ENCODE measurements around the gene MYOF. TPM values are rescaled to one million over a fixed set of nuclear protein-coding genes. Genes with fewer than 3 reads are reported as not detected.

The MYOF gene
- total and polyA plus RNA-seq, 10 of the 15 experiments (the other 5 are each of a cell fraction or from before 2014, with no cell fraction given), result 0.02 to 0.59 (median 0.17) TPM

DNA sequence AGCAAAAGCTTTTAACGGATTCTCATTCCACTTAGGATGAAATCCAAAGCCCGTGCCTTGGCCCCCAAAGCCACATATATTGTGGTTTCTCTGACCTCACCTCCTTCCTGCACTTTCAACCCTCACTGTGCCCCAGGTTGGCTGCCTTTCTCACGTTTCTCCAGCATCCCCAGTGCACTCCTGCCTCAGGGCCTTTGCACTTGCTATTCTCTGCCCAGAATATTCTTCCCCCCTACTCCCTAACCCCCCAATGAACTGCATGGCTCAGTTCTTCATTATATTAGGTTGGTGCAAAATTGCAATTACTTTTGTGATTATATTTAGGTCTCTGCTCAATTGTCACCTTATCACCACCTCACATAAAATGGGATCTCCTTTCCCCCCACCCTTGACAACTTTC lies 34.2 kb downstream of the MYOF start:
- FAIRE-seq (no peak), DNase-seq (ENCODE audit: low read depth, low spot score) (no peak), ATAC-seq (no peak)
- H3K36me3 ChIP-seq (ENCODE audit: control insufficient read depth in 2 of 2, insufficient read depth in 2 of 2, low read length in 1 of 2), result no peaks in the 10 kb centered on the region
- RAD21 ChIA-PET (ENCODE audit: unreplicated experiment), result no interaction called here
- BruUV-seq (replicated peaks), result no TSS peak
- H3K4me1 ChIP-seq (ENCODE audit: control insufficient read depth, insufficient read depth, low read length), result no peaks in the 10 kb centered on the region
- no peak overlapping the region for H3K9ac ChIP-seq (ENCODE audit: control insufficient read depth, insufficient read depth, low read length)
- SMC1A ChIA-PET (ENCODE audit: uncharacterized antibody, unreplicated experiment), result no interaction called here
- H3K27me3 ChIP-seq (replicated peaks in 1 of 2; ENCODE audit: control insufficient read depth in 2 of 2, insufficient read depth in 2 of 2, low read length in 1 of 2), result no peaks in the 10 kb centered on the region
- POLR2A ChIA-PET, result no interaction called here
- TF ChIP-seq SP1 (IDR thresholded peaks at IDR 0.05; ENCODE audit: low read depth, low read length), result no peak
- no peak for TF ChIP-seq POLR2AphosphoS5 (IDR thresholded peaks at IDR 0.05; ENCODE audit: low read length)
- TF ChIP-seq, protein P1, sequence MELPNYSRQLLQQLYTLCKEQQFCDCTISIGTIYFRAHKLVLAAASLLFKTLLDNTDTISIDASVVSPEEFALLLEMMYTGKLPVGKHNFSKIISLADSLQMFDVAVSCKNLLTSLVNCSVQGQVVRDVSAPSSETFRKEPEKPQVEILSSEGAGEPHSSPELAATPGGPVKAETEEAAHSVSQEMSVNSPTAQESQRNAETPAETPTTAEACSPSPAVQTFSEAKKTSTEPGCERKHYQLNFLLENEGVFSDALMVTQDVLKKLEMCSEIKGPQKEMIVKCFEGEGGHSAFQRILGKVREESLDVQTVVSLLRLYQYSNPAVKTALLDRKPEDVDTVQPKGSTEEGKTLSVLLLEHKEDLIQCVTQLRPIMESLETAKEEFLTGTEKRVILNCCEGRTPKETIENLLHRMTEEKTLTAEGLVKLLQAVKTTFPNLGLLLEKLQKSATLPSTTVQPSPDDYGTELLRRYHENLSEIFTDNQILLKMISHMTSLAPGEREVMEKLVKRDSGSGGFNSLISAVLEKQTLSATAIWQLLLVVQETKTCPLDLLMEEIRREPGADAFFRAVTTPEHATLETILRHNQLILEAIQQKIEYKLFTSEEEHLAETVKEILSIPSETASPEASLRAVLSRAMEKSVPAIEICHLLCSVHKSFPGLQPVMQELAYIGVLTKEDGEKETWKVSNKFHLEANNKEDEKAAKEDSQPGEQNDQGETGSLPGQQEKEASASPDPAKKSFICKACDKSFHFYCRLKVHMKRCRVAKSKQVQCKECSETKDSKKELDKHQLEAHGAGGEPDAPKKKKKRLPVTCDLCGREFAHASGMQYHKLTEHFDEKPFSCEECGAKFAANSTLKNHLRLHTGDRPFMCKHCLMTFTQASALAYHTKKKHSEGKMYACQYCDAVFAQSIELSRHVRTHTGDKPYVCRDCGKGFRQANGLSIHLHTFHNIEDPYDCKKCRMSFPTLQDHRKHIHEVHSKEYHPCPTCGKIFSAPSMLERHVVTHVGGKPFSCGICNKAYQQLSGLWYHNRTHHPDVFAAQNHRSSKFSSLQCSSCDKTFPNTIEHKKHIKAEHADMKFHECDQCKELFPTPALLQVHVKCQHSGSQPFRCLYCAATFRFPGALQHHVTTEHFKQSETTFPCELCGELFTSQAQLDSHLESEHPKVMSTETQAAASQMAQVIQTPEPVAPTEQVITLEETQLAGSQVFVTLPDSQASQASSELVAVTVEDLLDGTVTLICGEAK (IDR thresholded peaks at IDR 0.05; ENCODE audit: borderline replicate concordance), result no peak
- TF ChIP-seq MYB (IDR thresholded peaks at IDR 0.05; ENCODE audit: borderline replicate concordance, low read depth, low read length), result no peak
- no peak for TF ChIP-seq HDAC6 (IDR thresholded peaks at IDR 0.05; ENCODE audit: unreplicated experiment)
- TF ChIP-seq PAX5 (IDR thresholded peaks at IDR 0.05; ENCODE audit: borderline replicate concordance, low read depth, low read length), result no peak
- TF ChIP-seq NR2C2 (IDR thresholded peaks at IDR 0.05; ENCODE audit: borderline replicate concordance, control insufficient read depth, insufficient read length, low read depth), result no peak
- TF ChIP-seq STAT3 (IDR thresholded peaks at IDR 0.05; ENCODE audit: low read depth, low read length), result no peak
- TF ChIP-seq MAX (IDR thresholded peaks at IDR 0.05; ENCODE audit: low read depth, low read length), result no peak
- TF ChIP-seq GABPA (IDR thresholded peaks at IDR 0.05; ENCODE audit: low read depth), result no peak
- no peak for TF ChIP-seq SREBF1 (IDR thresholded peaks at IDR 0.05; ENCODE audit: low read length)
- TF ChIP-seq SMAD1 (IDR thresholded peaks at IDR 0.05; ENCODE audit: low read depth, partially characterized antibody), result no peak
- no peak for TF ChIP-seq MTA3 (IDR thresholded peaks at IDR 0.05; ENCODE audit: borderline replicate concordance, low read length)
- no peak for TF ChIP-seq POLR2A (IDR thresholded peaks at IDR 0.05; ENCODE audit: low read depth, low read length)
- 12% methylated on average over 3 of the region's 3 CpGs for WGBS (ENCODE audit: insufficient coverage, insufficient replicate concordance, low lambda C conversion rate, missing lambda C conversion rate)
- no peak overlapping the region for H3K4me2 ChIP-seq (ENCODE audit: control insufficient read depth, insufficient read depth)
- no peak overlapping the region for H3K27ac ChIP-seq (ENCODE audit: control insufficient read depth, insufficient read depth)
- no peak overlapping the region for H3K4me3 ChIP-seq
- H3K9me3 ChIP-seq (replicated peaks; ENCODE audit: control insufficient read depth, insufficient read depth, low read length), result no peaks in the 10 kb centered on the region
- H4K20me1 ChIP-seq (ENCODE audit: control insufficient read depth, insufficient read depth), result no peaks in the 10 kb centered on the region
- no peaks in the 10 kb centered on the region for H3K79me2 ChIP-seq (ENCODE audit: control insufficient read depth, insufficient read depth, low read length)
- intact Hi-C loops (cut with micrococcal nuclease; ENCODE audit: unreplicated experiment) (no loop called here), in situ Hi-C loops (cut with MboI) (no loop called here)
- CTCF ChIA-PET, result interaction anchor here (2.6 kb wide), 1 partner anchor 34 kb away, joined by 10 read pairs; the partner anchor contains the start of gene MYOF
- H2AFZ ChIP-seq (ENCODE audit: control insufficient read depth, low read depth, low read length), result no peak overlapping the region

All from GM12878 (cell line).